ENCODE measurements around the gene RAPGEF1. TPM values are rescaled to one million over a fixed set of nuclear protein-coding genes. Genes with fewer than 3 reads are reported as not detected.

RAPGEF1 gene
- total and polyA plus RNA-seq, 11 donors = 50.6 to 161 (median 115) TPM

DNA sequence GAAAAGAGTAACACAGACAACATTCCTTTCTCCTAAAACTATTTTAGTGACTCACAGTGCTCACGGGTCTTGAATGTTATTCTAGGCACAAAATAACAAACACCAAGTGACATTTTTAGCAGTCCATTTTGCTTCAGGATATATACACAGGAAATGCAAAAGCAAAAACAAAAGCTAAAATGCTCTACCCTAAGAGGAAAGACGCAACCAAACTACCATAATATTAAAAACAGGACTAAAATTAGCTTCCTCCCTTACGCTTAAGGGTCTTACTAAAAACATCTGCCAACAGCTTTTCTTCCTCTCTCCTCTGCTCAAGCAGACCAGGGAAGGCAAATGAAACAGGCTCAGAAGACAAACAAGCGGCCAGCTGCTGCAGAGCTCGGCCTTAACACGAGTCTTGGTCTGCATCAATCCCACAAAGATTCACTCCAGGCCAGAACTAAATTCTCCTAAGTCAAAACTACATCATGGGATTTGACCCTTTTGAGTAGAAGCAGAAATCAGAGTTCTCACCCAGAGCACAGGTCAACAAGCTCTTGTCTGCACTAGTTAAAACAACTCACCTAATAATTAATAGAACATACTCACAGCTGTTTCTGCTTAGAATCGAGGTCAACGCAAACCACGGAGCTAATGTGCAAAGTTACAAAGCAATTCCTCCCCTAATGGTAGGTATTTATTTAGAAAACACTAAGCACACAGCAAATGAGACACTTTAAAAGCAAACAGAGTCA is 62.3 kb downstream of the RAPGEF1 start:
- intact Hi-C loops (cut with DNase I) = loop anchor here in 8 of 10 donors (2.0 to 10.0 kb wide), 7 partner anchors 15 to 60 kb away; no protein-coding TSS in a partner anchor
- ATAC-seq (peak; percentile 4 to 74 (median 24)), DNase-seq (peak in 1 of 5 donors; percentile 36)
- H3K4me1 ChIP-seq = peaks cover 30 to 100% (median 86%) of the 10 kb centered on the region in 12 donors
- H3K27ac ChIP-seq = peak overlapping the region; percentile 67 to 93 (median 86)
- H3K27me3 ChIP-seq = no peaks in the 10 kb centered on the region
- H3K36me3 ChIP-seq = no peaks in the 10 kb centered on the region
- H3K4me3 ChIP-seq = peak overlapping the region in 5 of 12 donors; percentile 5 to 21 (median 12)
- WGBS, 4 donors = 26 to 43% (median 31%) methylated on average over 9 of the region's 9 CpGs
- peak in 1 of 2 donors; percentile 18 for TF ChIP-seq POLR2A (IDR thresholded peaks at IDR 0.05)
- TF ChIP-seq, protein P1, sequence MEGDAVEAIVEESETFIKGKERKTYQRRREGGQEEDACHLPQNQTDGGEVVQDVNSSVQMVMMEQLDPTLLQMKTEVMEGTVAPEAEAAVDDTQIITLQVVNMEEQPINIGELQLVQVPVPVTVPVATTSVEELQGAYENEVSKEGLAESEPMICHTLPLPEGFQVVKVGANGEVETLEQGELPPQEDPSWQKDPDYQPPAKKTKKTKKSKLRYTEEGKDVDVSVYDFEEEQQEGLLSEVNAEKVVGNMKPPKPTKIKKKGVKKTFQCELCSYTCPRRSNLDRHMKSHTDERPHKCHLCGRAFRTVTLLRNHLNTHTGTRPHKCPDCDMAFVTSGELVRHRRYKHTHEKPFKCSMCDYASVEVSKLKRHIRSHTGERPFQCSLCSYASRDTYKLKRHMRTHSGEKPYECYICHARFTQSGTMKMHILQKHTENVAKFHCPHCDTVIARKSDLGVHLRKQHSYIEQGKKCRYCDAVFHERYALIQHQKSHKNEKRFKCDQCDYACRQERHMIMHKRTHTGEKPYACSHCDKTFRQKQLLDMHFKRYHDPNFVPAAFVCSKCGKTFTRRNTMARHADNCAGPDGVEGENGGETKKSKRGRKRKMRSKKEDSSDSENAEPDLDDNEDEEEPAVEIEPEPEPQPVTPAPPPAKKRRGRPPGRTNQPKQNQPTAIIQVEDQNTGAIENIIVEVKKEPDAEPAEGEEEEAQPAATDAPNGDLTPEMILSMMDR (IDR thresholded peaks at IDR 0.05) = no peak
- no peaks in the 10 kb centered on the region for H3K9me3 ChIP-seq

DNA sequence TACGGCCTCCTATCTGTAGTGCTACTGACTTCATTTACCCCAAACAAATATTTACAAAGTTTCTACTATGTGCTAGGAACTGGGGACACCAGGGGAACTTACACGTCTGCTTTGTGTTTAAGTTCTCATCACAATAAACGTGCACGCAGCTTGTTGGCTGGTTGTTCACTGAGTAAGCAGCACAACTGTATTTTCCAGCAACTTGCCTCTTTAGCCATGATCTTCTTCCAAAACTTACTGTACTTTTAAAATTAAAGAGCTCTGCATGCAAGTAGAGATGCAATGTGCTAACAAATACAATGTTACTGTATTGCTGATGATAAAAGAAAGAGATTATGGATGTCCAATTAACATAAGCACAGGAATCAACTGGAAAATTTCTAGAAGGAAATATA is 62.8 kb downstream of the RAPGEF1 start:
- Histone ChIP-seq H3K4me1 (peaks cover 30 to 100% (median 87%) of the 10 kb centered on the region in 12 donors), H3K4me3 (peak overlapping the region in 5 of 12 donors; percentile 5 to 21 (median 10)), H3K27me3 (no peaks in the 10 kb centered on the region), H3K27ac (peak overlapping the region; percentile 67 to 93 (median 86)), H3K9me3 (no peaks in the 10 kb centered on the region), H3K36me3 (no peaks in the 10 kb centered on the region)
- TF ChIP-seq, protein P1 (IDR thresholded peaks at IDR 0.05) = no peak
- TF ChIP-seq POLR2A (IDR thresholded peaks at IDR 0.05) = no peak
- ATAC-seq (no peak), DNase-seq (no peak)
- 16 to 31% (median 24%) methylated on average over 4 of the region's 4 CpGs for WGBS, 4 donors
- intact Hi-C loops (cut with DNase I) = loop anchor here in 7 of 10 donors (2.0 to 10.0 kb wide), 4 partner anchors 52 to 60 kb away; no protein-coding TSS in a partner anchor

DNA sequence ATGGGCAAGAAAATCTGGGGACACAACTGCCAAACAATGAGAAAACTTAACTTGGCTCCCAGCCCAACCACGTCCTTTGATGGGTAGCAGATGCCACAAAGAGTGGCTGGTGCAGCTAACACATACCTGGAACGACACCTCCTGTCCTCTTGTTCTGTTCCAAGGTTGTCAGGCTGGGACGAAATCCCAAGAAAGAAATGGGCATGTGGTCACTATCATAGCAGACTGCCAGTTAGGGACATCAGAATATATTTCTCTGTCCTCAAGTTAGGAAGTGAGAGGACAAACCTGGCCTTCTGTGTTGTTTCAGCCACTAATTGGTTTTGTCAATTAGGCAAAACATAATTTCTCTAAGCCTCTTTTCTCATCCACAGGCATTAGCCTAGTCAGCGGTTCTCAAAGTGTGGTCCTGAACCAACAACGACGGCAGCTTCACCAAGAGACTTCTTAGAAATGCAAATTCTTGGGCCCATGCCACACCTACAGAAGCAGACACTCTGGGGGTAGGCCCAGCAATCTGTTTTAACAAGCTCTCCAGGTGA is 63.4 kb downstream of the RAPGEF1 start:
- 29 to 38% (median 34%) methylated on average over 6 of the region's 6 CpGs for WGBS, 4 donors
- peaks cover 30 to 100% (median 89%) of the 10 kb centered on the region in 12 donors for H3K4me1 ChIP-seq
- H3K27me3 ChIP-seq = no peaks in the 10 kb centered on the region
- ATAC-seq (no peak), DNase-seq (peak in 1 of 5 donors; percentile 32)
- intact Hi-C loops (cut with DNase I) = loop anchor here in 7 of 10 donors (2.0 to 10.0 kb wide), 4 partner anchors 52 to 61 kb away; no protein-coding TSS in a partner anchor
- no peaks in the 10 kb centered on the region for H3K9me3 ChIP-seq
- TF ChIP-seq POLR2A (IDR thresholded peaks at IDR 0.05) = no peak
- TF ChIP-seq, protein P1 (IDR thresholded peaks at IDR 0.05) = no peak
- peak overlapping the region; percentile 67 to 93 (median 86) for H3K27ac ChIP-seq
- no peaks in the 10 kb centered on the region for H3K36me3 ChIP-seq
- peak overlapping the region in 2 of 12 donors; percentile 10 to 16 for H3K4me3 ChIP-seq

DNA sequence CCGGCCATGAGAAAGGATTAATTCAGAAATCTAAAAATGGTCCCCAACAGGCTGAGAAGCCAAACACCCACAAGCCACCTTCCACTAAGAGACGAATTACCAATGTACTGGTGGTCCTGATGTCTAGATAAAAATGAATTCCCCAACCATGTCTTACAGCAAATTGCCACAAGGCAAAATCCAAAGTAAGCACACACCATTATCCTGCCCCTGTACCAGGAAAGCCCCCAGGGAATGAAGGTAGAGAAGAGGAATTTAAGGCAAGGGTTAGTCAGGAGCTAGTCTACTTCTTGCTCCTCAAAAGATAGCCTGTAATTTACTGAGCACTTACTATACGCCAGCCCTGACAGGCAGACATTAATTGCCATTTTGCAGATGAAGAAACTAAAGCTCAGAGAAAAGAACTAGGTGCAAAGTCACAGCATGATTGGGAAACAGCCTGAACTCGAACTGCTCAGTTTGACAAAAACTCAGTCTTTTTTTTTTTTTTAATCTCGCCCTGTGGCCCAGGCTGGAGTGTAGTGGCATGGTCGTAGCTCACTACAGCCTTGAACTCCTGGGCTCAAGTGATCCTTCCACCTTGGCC is 64.3 kb downstream of the RAPGEF1 start:
- ATAC-seq (no peak), DNase-seq (no peak)
- 70 to 82% (median 77%) methylated on average over 6 of the region's 6 CpGs for WGBS, 4 donors
- Histone ChIP-seq H3K36me3 (no peaks in the 10 kb centered on the region), H3K9me3 (no peaks in the 10 kb centered on the region), H3K4me1 (peaks cover 34 to 100% (median 95%) of the 10 kb centered on the region in 12 donors), H3K27me3 (no peaks in the 10 kb centered on the region), H3K27ac (peak overlapping the region; percentile 67 to 93 (median 86)), H3K4me3 (peak overlapping the region in 1 of 12 donors; percentile 16)
- no peak for TF ChIP-seq POLR2A (IDR thresholded peaks at IDR 0.05)
- TF ChIP-seq, protein P1 (IDR thresholded peaks at IDR 0.05) = no peak
- intact Hi-C loops (cut with DNase I) = loop anchor here in 7 of 10 donors (2.0 to 10.0 kb wide), 4 partner anchors 53 to 62 kb away; no protein-coding TSS in a partner anchor
